ENCODE results near the gene DCDC1. TPM values are rescaled to one million over a fixed set of nuclear protein-coding genes. Genes with fewer than 3 reads are reported as not detected.

DCDC1 gene
- total and polyA plus RNA-seq, 2 experiments from 2014 or later = 1.1 TPM; not detected in 1

DNA sequence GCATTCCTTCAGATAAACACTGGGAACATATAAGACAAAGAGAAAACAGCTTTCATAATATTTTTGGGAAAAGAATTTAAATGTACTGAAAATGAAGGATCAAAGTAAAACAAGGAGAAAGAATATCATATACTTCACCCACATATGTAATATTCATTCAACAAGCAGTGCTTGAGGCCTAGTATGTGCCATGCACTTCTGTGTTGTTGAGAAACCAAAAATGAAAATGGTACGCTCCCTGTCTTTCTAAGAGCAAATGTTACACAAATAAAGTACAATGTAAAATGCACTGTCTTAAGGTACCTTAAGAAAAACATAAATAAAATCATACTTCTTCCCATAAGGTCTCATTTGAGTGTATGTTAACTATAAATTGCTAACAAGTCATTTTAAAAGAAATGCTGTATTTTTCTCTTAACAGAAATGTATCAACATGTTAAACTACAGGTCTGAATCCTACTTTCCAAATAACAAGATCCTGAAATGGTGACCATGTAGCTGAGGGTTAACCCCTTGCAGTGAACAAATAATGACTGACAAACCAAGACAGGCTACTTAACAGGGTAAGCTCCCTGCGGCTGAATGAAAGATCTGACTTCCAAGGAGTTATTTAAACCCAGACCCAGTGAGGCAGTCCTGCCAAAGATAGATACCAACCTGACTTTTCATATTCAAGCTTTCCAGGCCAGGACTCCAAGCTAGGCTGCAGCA lies 377.6 kb downstream of the DCDC1 start:
- no peak for DNase-seq (ENCODE audit: low read depth in 1 of 2, low spot score in 1 of 2)
- TF ChIP-seq, protein P1, sequence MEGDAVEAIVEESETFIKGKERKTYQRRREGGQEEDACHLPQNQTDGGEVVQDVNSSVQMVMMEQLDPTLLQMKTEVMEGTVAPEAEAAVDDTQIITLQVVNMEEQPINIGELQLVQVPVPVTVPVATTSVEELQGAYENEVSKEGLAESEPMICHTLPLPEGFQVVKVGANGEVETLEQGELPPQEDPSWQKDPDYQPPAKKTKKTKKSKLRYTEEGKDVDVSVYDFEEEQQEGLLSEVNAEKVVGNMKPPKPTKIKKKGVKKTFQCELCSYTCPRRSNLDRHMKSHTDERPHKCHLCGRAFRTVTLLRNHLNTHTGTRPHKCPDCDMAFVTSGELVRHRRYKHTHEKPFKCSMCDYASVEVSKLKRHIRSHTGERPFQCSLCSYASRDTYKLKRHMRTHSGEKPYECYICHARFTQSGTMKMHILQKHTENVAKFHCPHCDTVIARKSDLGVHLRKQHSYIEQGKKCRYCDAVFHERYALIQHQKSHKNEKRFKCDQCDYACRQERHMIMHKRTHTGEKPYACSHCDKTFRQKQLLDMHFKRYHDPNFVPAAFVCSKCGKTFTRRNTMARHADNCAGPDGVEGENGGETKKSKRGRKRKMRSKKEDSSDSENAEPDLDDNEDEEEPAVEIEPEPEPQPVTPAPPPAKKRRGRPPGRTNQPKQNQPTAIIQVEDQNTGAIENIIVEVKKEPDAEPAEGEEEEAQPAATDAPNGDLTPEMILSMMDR (IDR thresholded peaks at IDR 0.05; ENCODE audit: low read depth, low read length) = no peak
- H3K36me3 ChIP-seq = no peaks in the 10 kb centered on the region
- no peaks in the 10 kb centered on the region for H3K27me3 ChIP-seq
- H3K27ac ChIP-seq = no peak overlapping the region
- no peak overlapping the region for H3K4me3 ChIP-seq
- no peaks in the 10 kb centered on the region for H3K4me1 ChIP-seq (ENCODE audit: low read depth)
- no peaks in the 10 kb centered on the region for H3K9me3 ChIP-seq (ENCODE audit: low read depth)

DNA sequence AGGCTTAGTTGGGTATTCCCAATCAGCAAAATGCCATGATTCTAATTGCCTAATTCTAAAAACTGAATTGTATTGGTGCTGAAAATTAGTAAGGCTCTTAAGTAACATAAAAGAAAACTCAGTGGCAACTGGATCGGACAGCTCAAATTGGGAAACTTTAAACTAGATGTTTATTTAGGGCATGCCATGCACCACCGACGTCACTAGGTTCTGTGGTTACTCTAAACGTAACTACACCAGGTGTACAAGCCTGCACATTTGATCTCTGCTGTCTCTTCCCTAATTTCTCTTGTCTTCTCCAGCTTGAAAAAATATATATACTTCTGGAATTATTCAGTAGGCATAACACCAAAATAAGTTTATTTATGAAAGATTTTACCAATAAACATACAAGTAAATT lies 378.2 kb downstream of the DCDC1 start:
- TF ChIP-seq, protein P1 (IDR thresholded peaks at IDR 0.05; ENCODE audit: low read depth, low read length) = no peak
- Histone ChIP-seq H3K4me3 (no peak overlapping the region), H3K36me3 (no peaks in the 10 kb centered on the region), H3K9me3 (ENCODE audit: low read depth) (no peaks in the 10 kb centered on the region), H3K27me3 (no peaks in the 10 kb centered on the region), H3K27ac (no peak overlapping the region), H3K4me1 (ENCODE audit: low read depth) (no peaks in the 10 kb centered on the region)
- DNase-seq (ENCODE audit: low read depth in 1 of 2, low spot score in 1 of 2) = no peak

DNA sequence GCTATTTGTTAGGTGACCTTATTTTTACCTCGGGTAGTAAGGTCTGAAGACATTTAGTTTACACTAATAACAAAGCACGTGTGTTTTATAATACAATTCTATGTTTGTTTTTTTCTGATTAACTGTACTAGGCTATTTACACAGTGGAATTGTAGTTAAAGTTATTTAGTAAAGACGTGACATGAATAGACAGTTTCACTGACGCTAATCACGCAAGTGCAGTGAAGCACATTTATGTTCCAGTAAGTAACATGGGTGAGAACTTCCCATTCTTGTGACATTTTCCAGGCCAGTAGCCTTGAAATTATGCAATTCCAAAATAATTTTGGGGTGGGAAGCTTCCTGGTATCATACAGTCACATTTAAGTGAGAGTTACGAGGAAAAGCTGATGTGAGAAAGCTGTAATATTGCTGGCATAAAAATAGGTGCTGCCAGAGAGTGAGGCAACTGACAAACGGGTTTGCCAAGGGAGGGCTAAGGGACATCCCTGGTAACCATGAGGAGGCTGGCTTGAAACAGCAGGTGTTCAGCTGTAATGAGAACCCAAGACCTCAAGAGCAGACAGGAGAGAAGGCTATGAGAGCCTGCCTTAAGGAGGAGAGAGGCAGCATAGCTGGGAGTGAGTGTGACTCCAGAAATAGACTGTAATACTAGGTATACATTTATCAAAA lies 378.8 kb downstream of the DCDC1 start:
- TF ChIP-seq, protein P1 (IDR thresholded peaks at IDR 0.05; ENCODE audit: low read depth, low read length) = no peak
- no peak overlapping the region for H3K27ac ChIP-seq
- H3K27me3 ChIP-seq = no peaks in the 10 kb centered on the region
- H3K36me3 ChIP-seq = no peaks in the 10 kb centered on the region
- DNase-seq (ENCODE audit: low read depth in 1 of 2, low spot score in 1 of 2) = no peak
- no peaks in the 10 kb centered on the region for H3K9me3 ChIP-seq (ENCODE audit: low read depth)
- H3K4me3 ChIP-seq = no peak overlapping the region
- no peaks in the 10 kb centered on the region for H3K4me1 ChIP-seq (ENCODE audit: low read depth)

DNA sequence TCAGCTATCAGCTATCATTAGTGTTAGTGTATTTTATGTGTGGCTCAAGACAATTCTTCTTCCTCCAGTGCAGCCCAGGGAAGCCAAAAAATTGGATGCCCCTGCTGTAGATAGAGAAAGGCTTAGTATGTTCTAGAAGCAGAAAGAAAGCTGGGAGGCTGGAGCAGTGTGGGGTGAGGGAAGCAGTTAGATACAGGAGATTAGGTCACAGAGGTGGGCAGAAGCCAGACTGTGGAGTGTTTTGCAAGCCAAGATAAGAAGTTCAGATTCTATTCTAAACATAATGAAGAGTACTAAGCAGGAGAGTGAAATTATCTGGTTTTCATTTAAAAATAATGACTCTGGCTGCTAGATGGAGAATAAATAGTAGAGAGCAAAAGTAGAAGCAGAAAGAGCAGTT lies 381.7 kb downstream of the DCDC1 start:
- no peak for DNase-seq (ENCODE audit: low read depth in 1 of 2, low spot score in 1 of 2)
- Histone ChIP-seq H3K27me3 (no peaks in the 10 kb centered on the region), H3K4me3 (no peak overlapping the region), H3K36me3 (no peaks in the 10 kb centered on the region), H3K9me3 (ENCODE audit: low read depth) (no peaks in the 10 kb centered on the region), H3K4me1 (ENCODE audit: low read depth) (no peaks in the 10 kb centered on the region), H3K27ac (no peak overlapping the region)
- TF ChIP-seq, protein P1 (IDR thresholded peaks at IDR 0.05; ENCODE audit: low read depth, low read length) = no peak

DNA sequence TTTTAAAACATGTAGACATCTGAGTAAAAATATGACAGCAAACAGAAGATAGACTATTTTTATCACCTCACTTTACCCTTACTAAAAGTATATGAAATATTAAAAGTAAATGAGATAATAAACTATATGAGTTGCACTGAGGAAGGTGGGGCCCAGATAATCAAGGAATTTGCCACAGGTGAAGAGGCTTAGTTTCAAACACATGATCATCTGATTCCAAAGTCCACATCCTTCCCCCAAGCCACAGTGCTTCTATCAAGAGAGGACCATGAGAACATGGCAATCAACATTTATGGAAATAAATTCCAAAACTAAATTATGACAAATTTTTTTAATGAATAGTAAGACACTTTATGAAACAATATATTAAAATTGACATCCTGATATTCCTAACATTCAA lies 384.0 kb downstream of the DCDC1 start:
- no peaks in the 10 kb centered on the region for H3K9me3 ChIP-seq (ENCODE audit: low read depth)
- no peak overlapping the region for H3K27ac ChIP-seq
- H3K27me3 ChIP-seq = no peaks in the 10 kb centered on the region
- no peaks in the 10 kb centered on the region for H3K36me3 ChIP-seq
- TF ChIP-seq, protein P1 (IDR thresholded peaks at IDR 0.05; ENCODE audit: low read depth, low read length) = no peak
- DNase-seq (ENCODE audit: low read depth in 1 of 2, low spot score in 1 of 2) = no peak
- no peak overlapping the region for H3K4me3 ChIP-seq
- no peaks in the 10 kb centered on the region for H3K4me1 ChIP-seq (ENCODE audit: low read depth)
